GM23248 (cell line): Measurements from ENCODE around the gene COL26A1. TPM values are rescaled to one million over a fixed set of nuclear protein-coding genes. Genes with fewer than 3 reads are reported as not detected.

Experiments used
- DNase-seq: peaks from one replicate; pipeline ENCODE4 v3.0.0-alpha.2; 2015
- H2AFZ ChIP-seq: fragments of 200-600 bp; sonication (generic); 2 replicates; pipeline ENCODE4 v1.6.1; 2016; ENCODE audit warnings: antibody characterized with exemption
- H3F3A ChIP-seq: fragments of 200-600 bp; sonication (generic); 2 replicates; pipeline ENCODE4 v1.6.1; 2016; ENCODE audit warnings: mild to moderate bottlenecking, antibody characterized with exemption, mixed run types; ENCODE audit not compliant: insufficient read depth
- H3K27ac ChIP-seq: fragments of 200-600 bp; sonication (generic); 2 replicates; pipeline ENCODE4 v1.5.1; 2016; ENCODE audit warnings: mild to moderate bottlenecking
- H3K27me3 ChIP-seq: fragments of 200-600 bp; sonication (generic); replicated peaks from 2 replicates; pipeline ENCODE4 v1.6.1; 2016; ENCODE audit warnings: mild to moderate bottlenecking; ENCODE audit not compliant: insufficient read depth
- H3K36me3 ChIP-seq: fragments of 200-600 bp; sonication (generic); 2 replicates; pipeline ENCODE4 v1.6.1; 2016; ENCODE audit warnings: low read depth, mild to moderate bottlenecking
- H3K4me1 ChIP-seq: fragments of 200-600 bp; sonication (generic); 2 replicates; pipeline ENCODE4 v1.6.1; 2016; ENCODE audit warnings: mild to moderate bottlenecking; ENCODE audit not compliant: insufficient read depth
- H3K4me2 ChIP-seq: fragments of 200-600 bp; sonication (generic); one replicate; pipeline ENCODE4 v1.6.1; 2016; ENCODE audit warnings: mild to moderate bottlenecking; ENCODE audit not compliant: unreplicated experiment
- H3K4me3 ChIP-seq: fragments of 200-600 bp; sonication (generic); 2 replicates; pipeline ENCODE4 v1.5.1; 2016; ENCODE audit warnings: mild to moderate bottlenecking
- H3K79me2 ChIP-seq: fragments of 200-600 bp; sonication (generic); 2 replicates; pipeline ENCODE4 v1.6.1; 2016; ENCODE audit warnings: mild to moderate bottlenecking; ENCODE audit not compliant: insufficient read depth
- H3K9ac ChIP-seq: fragments of 200-600 bp; sonication (generic); 2 replicates; pipeline ENCODE4 v1.6.1; 2016; ENCODE audit warnings: mild to moderate bottlenecking
- H3K9me2 ChIP-seq: fragments of 200-600 bp; sonication (generic); 2 replicates; pipeline ENCODE4 v1.6.1; 2016; ENCODE audit warnings: mixed run types, mild to moderate bottlenecking, moderate library complexity; ENCODE audit not compliant: insufficient read depth
- H3K9me3 ChIP-seq: fragments of 200-600 bp; sonication (generic); one replicate; pipeline ENCODE4 v1.6.1; 2017; ENCODE audit warnings: low read depth
- H4K20me1 ChIP-seq: fragments of 200-600 bp; sonication (generic); 2 replicates; pipeline ENCODE4 v1.6.0; 2016; ENCODE audit not compliant: insufficient read depth
- EZH2 ChIP-seq: fragments of 200-600 bp; sonication (generic); IDR thresholded peaks from 2 replicates; pipeline ENCODE4 v1.6.1; 2018; ENCODE audit warnings: antibody characterized with exemption, mild to moderate bottlenecking; ENCODE audit not compliant: insufficient read depth, poor library complexity, severe bottlenecking
- EZH2phosphoT487 ChIP-seq: fragments of 200-600 bp; sonication (generic); IDR thresholded peaks from 2 replicates; pipeline ENCODE4 v1.6.1; 2018; ENCODE audit warnings: antibody characterized with exemption, moderate library complexity, mild to moderate bottlenecking, low read depth; ENCODE audit not compliant: insufficient read depth
- WGBS, 2 experiments: methylation state at CpG; one replicate each; pipeline ENCODE4 v1.1.6; 2015 to 2017; ENCODE audit warnings: low lambda C conversion rate in 2 of 2, low coverage in 1 of 2; ENCODE audit errors: missing lambda C conversion rate in 2 of 2; 5-methylcytosine and 5-hydroxymethylcytosine counted together
- in situ Hi-C: fragments of 300-500 bp; cut with MboI; formaldehyde crosslinking; loops from 2 replicates; pipeline ENCODE4 v1.15.0; 2020
- polyA plus RNA-seq: library from polyadenylated mRNA; unstranded; fragments of >200 nt; fragmentation: Nextera tagmentation; extraction: Ambion mirVana; gene quantifications from 2 replicates; pipeline ENCODE4 v1.2.1, GENCODE V29; 2016
- total RNA-seq: library from RNA; depleted of rRNA; stranded (reverse); fragments of >200 nt; shearing (Covaris generic); gene quantifications from 2 replicates; pipeline ENCODE4 v1.2.3, GENCODE V29; 2014

The COL26A1 gene
- total and polyA plus RNA-seq, 2 experiments from 2014 or later: not detected

- Histone ChIP-seq H3K9me3 (no peaks in the 10 kb centered on the region), H3K36me3 (no peaks in the 10 kb centered on the region), H3K4me1 (no peaks in the 10 kb centered on the region), H3K4me3 (no peak overlapping the region), H3K9me2 (no peaks in the 10 kb centered on the region), H3F3A (no peaks in the 10 kb centered on the region), H3K27ac (no peak overlapping the region), H3K27me3 (peaks cover 38% of the 10 kb centered on the region), H3K79me2 (no peaks in the 10 kb centered on the region), H2AFZ (no peak overlapping the region), H3K4me2 (no peak overlapping the region), H4K20me1 (no peaks in the 10 kb centered on the region), H3K9ac (no peak overlapping the region)
- in situ Hi-C loops: no loop called here
- DNase-seq: peak; percentile 63
- TF ChIP-seq EZH2 (no peak), EZH2phosphoT487 (no peak)
- 6 to 10% methylated on average over 16 of the region's 16 CpGs for WGBS, 2 experiments
These were observed 48.2 kb downstream of the COL26A1 start for GRCh38 chr7:101410743-101411507.

- Histone ChIP-seq H4K20me1 (no peaks in the 10 kb centered on the region), H3F3A (no peaks in the 10 kb centered on the region), H3K9me3 (no peaks in the 10 kb centered on the region), H3K79me2 (no peaks in the 10 kb centered on the region), H3K9me2 (no peaks in the 10 kb centered on the region), H3K27me3 (peaks cover 33% of the 10 kb centered on the region), H3K4me3 (no peak overlapping the region), H3K27ac (no peak overlapping the region), H3K36me3 (no peaks in the 10 kb centered on the region), H3K4me2 (no peak overlapping the region), H3K9ac (no peak overlapping the region), H3K4me1 (no peaks in the 10 kb centered on the region), H2AFZ (no peak overlapping the region)
- TF ChIP-seq EZH2phosphoT487: no peak
- no peak for TF ChIP-seq EZH2
- peak; percentile 13 for DNase-seq
- in situ Hi-C loops: no loop called here
- WGBS, 2 experiments: 24 to 46% methylated on average over 4 of the region's 4 CpGs
These were observed 48.8 kb downstream of the COL26A1 start for GRCh38 chr7:101411508-101411874.

DNA sequence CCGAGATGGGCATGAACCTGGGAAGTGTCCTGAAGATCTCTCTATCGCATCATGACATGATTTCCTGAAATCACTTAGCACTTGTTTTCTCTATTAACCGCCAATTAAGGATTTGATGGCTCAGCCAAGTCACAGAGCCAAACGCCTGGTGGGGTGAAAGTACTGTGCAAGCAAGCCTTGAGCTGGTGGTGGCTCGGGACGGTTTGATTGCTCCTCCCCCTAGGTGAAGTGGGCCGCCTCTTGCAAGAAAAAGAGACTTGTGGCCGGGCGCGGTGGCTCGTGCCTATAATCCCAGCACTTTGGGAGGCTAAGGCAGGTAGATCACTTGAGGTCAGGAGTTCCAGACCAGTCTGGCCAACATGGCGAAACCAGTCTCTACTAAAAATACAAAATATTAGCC lies 50.3 kb downstream of the COL26A1 start:
- Histone ChIP-seq H4K20me1 (no peaks in the 10 kb centered on the region), H3F3A (no peaks in the 10 kb centered on the region), H3K79me2 (no peaks in the 10 kb centered on the region), H3K36me3 (no peaks in the 10 kb centered on the region), H3K9me2 (no peaks in the 10 kb centered on the region), H3K9me3 (no peaks in the 10 kb centered on the region), H2AFZ (no peak overlapping the region), H3K4me3 (no peak overlapping the region), H3K4me1 (no peaks in the 10 kb centered on the region), H3K27me3 (peaks cover 28% of the 10 kb centered on the region), H3K27ac (no peak overlapping the region), H3K9ac (no peak overlapping the region), H3K4me2 (no peak overlapping the region)
- in situ Hi-C loops: no loop called here
- TF ChIP-seq EZH2: no peak
- TF ChIP-seq EZH2phosphoT487: no peak
- DNase-seq: no peak
- WGBS, 2 experiments: 56 to 59% methylated on average over 12 of the region's 12 CpGs

GRCh38 chr7:101418694-101419093 lies 56.0 kb downstream of the COL26A1 start:
- Histone ChIP-seq H3K4me3 (no peak overlapping the region), H3F3A (no peaks in the 10 kb centered on the region), H3K79me2 (no peaks in the 10 kb centered on the region), H4K20me1 (no peaks in the 10 kb centered on the region), H3K9me3 (no peaks in the 10 kb centered on the region), H3K27me3 (peaks cover 31% of the 10 kb centered on the region), H3K9ac (no peak overlapping the region), H3K4me1 (no peaks in the 10 kb centered on the region), H3K27ac (no peak overlapping the region), H2AFZ (no peak overlapping the region), H3K36me3 (no peaks in the 10 kb centered on the region), H3K9me2 (no peaks in the 10 kb centered on the region), H3K4me2 (no peak overlapping the region)
- TF ChIP-seq EZH2phosphoT487 (no peak), EZH2 (no peak)
- in situ Hi-C loops: no loop called here
- WGBS, 2 experiments: 41 to 56% methylated on average over 4 to 5 of the region's 5 CpGs
- DNase-seq: no peak

DNA sequence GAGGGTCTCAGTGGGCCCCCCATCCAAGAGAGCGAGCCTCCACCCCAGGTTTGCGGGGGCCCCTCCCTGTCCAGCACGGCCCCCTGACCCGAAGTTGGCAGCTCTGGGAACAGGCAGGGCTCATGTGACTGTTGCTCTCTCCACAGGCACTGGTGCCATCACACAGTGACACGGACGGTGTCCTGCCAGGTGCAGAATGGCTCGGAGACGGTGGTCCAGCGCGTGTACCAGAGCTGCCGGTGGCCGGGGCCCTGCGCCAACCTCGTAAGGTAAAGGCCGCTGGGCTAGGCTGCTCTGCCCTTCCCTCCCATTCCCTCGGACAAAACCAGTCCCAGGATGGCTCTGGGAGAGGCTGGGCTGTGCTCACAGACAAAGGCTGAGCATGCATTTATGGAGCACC lies 57.2 kb downstream of the COL26A1 start:
- Histone ChIP-seq H2AFZ (no peak overlapping the region), H3K9me3 (no peaks in the 10 kb centered on the region), H3K79me2 (no peaks in the 10 kb centered on the region), H3K4me3 (no peak overlapping the region), H3K9ac (no peak overlapping the region), H3F3A (no peaks in the 10 kb centered on the region), H4K20me1 (no peaks in the 10 kb centered on the region), H3K27me3 (peaks cover 20% of the 10 kb centered on the region), H3K4me2 (no peak overlapping the region), H3K36me3 (no peaks in the 10 kb centered on the region), H3K27ac (no peak overlapping the region), H3K4me1 (no peaks in the 10 kb centered on the region), H3K9me2 (no peaks in the 10 kb centered on the region)
- DNase-seq: no peak
- no peak for TF ChIP-seq EZH2phosphoT487
- no peak for TF ChIP-seq EZH2
- WGBS, 2 experiments: 64 to 71% methylated on average over 16 of the region's 16 CpGs
- in situ Hi-C loops: no loop called here
